Esophagus muscularis mucosa (tissue), 4 donors: ENCODE measurements around the gene C19orf47. TPM values are rescaled to one million over a fixed set of nuclear protein-coding genes. Genes with fewer than 3 reads are reported as not detected.
"Not testable (repeated sequence)": the region's sequence is repeated elsewhere in the genome, so short reads cannot be mapped to it uniquely, and the experiment has no call there.

Source experiments
- DNase-seq: peaks from one replicate; pipeline ENCODE4 v3.0.0-alpha.2; 2017; ENCODE audit errors: extremely low spot score
- H3K27ac ChIP-seq, 4 donors: fragments of 200-600 bp; sonication (generic); replicated peaks in 1 of 4; 1 replicate in 3 of 4; 2 replicates in 1 of 4; pipeline ENCODE4 v1.5.1; 2016 to 2019; ENCODE audit warnings: mild to moderate bottlenecking in 1 of 4
- H3K27me3 ChIP-seq, 4 donors: fragments of 200-600 bp; sonication (generic); one replicate each; pipeline versions ENCODE4 v1.5.1 to v1.6.0; 2016 to 2019
- H3K36me3 ChIP-seq, 4 donors: fragments of 200-600 bp; sonication (generic); one replicate each; pipeline ENCODE4 v1.5.1; 2016 to 2019
- H3K4me1 ChIP-seq, 4 donors: fragments of 200-600 bp; sonication (generic); one replicate each; pipeline ENCODE4 v1.5.1; 2016 to 2019
- H3K4me3 ChIP-seq, 4 donors: fragments of 200-600 bp; sonication (generic); 1 replicate in 2 of 4; 2 replicates in 2 of 4; pipeline ENCODE4 v1.5.1; 2016 to 2019; ENCODE audit warnings: mild to moderate bottlenecking in 4 of 4, moderate library complexity in 1 of 4
- H3K9me3 ChIP-seq, 4 donors: fragments of 200-600 bp; sonication (generic); 1 replicate in 3 of 4; 2 replicates in 1 of 4; pipeline ENCODE4 v1.5.1; 2016 to 2019
- EP300 ChIP-seq: sonication (generic); formaldehyde crosslinking; IDR thresholded peaks from one replicate; pipeline ENCODE4 v1.6.1; 2017; ENCODE audit warnings: antibody characterized with exemption
- POLR2A ChIP-seq: fragments of 450-650 bp; IDR thresholded peaks from one replicate; pipeline ENCODE4 v1.6.1; 2017; ENCODE audit warnings: antibody characterized with exemption, moderate library complexity, mild to moderate bottlenecking, low read depth
- POLR2AphosphoS5 ChIP-seq, 2 donors: sonication (generic); formaldehyde crosslinking; IDR thresholded peaks; one replicate each; pipeline ENCODE4 v1.6.1; 2017; ENCODE audit warnings: antibody characterized with exemption in 2 of 2
- WGBS: methylation state at CpG from one replicate; pipeline ENCODE4 v1.1.5; 2018; 5-methylcytosine and 5-hydroxymethylcytosine counted together
- intact Hi-C: fragments of 100-400 bp; cut with DNase I; formaldehyde crosslinking; loops from one replicate; pipeline ENCODE4 v1.15.1; 2023
- total RNA-seq, 4 donors: library from RNA; depleted of rRNA; stranded (reverse); fragments of >200 nt; gene quantifications; one replicate each; pipeline versions ENCODE4 v1.1.0 to v1.2.1, GENCODE V29; 2016
- TF ChIP-seq, protein P1 (sequence below), 3 experiments: fragments of 200-600 bp in 2 of 3; fragments of 450-650 bp in 1 of 3; sonication (generic) in 2 of 3; IDR thresholded peaks; one replicate each; pipeline ENCODE4 v1.5.1; 2017 to 2019; ENCODE audit warnings: antibody characterized with exemption in 3 of 3, mild to moderate bottlenecking in 2 of 3, moderate library complexity in 1 of 3

The C19orf47 gene
- total RNA-seq, 4 donors from 2014 or later, result 17.9 to 42.6 (median 26.8) TPM

DNA sequence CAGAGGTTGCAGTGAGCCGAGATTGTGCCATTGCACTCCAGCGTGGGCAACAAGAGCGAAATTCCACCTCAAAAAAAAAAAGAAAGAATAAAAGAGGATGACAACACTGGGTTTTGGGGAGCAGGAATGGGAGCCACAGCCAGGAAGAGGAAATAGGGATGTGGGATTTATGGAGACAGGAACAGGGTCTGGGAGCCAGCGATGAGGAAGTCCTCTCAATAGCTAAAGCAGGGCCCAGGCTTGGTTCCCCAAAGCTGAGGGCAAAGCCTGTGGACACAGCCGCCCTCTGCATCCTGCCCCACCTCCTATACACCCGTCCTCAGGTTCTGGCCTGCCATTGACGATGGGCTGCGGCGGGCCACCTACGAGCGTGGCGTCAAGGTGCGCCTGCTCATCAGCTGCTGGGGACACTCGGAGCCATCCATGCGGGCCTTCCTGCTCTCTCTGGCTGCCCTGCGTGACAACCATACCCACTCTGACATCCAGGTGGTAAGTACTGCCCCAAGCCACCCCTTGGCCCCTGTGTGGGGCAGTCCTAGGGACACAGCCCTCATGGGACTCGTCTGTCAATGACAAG is 28.2 kb upstream of the C19orf47 start:
- intact Hi-C loops, result no loop called here
- TF ChIP-seq, protein P1, sequence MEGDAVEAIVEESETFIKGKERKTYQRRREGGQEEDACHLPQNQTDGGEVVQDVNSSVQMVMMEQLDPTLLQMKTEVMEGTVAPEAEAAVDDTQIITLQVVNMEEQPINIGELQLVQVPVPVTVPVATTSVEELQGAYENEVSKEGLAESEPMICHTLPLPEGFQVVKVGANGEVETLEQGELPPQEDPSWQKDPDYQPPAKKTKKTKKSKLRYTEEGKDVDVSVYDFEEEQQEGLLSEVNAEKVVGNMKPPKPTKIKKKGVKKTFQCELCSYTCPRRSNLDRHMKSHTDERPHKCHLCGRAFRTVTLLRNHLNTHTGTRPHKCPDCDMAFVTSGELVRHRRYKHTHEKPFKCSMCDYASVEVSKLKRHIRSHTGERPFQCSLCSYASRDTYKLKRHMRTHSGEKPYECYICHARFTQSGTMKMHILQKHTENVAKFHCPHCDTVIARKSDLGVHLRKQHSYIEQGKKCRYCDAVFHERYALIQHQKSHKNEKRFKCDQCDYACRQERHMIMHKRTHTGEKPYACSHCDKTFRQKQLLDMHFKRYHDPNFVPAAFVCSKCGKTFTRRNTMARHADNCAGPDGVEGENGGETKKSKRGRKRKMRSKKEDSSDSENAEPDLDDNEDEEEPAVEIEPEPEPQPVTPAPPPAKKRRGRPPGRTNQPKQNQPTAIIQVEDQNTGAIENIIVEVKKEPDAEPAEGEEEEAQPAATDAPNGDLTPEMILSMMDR (IDR thresholded peaks at IDR 0.05), result no peak
- TF ChIP-seq POLR2A, result no peak
- TF ChIP-seq POLR2AphosphoS5 (IDR thresholded peaks at IDR 0.05), result no peak
- no peak for TF ChIP-seq EP300
- Histone ChIP-seq H3K9me3 (no peaks in the 10 kb centered on the region), H3K4me1 (no peaks in the 10 kb centered on the region), H3K27ac (no peak overlapping the region), H3K36me3 (peaks cover 23 to 98% (median 91%) of the 10 kb centered on the region in 4 donors), H3K27me3 (no peaks in the 10 kb centered on the region), H3K4me3 (no peak overlapping the region)
- 90% methylated on average over 17 of the region's 17 CpGs for WGBS
- DNase-seq, result no peak

DNA sequence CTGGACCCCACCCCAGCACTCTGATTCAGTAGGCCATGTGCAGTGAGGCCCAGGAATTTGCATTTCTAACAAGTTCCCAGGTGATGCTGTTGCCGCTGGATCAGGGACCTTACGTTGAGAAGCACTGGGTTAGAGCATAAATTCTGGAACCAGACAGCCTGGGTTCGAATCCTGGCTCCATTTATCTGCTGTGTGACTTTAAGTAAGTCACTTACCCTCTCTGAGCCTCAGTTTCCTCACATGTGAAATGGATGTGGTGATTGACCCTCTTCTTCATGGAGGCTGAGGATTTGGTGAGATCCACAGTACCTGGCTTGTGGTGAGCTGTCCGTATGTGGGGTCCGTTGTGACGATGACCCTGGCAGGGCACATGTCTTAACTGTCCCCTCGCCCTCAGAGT is 25.9 kb upstream of the C19orf47 start:
- no peaks in the 10 kb centered on the region for H3K27me3 ChIP-seq
- no peak for TF ChIP-seq POLR2AphosphoS5 (IDR thresholded peaks at IDR 0.05)
- TF ChIP-seq POLR2A, result no peak
- TF ChIP-seq, protein P1 (IDR thresholded peaks at IDR 0.05), result no peak
- no peak for TF ChIP-seq EP300
- H3K4me3 ChIP-seq, result no peak overlapping the region
- H3K4me1 ChIP-seq, result no peaks in the 10 kb centered on the region
- H3K36me3 ChIP-seq, result peaks cover 23 to 100% (median 97%) of the 10 kb centered on the region in 4 donors
- 96% methylated on average over 7 of the region's 7 CpGs for WGBS
- no peak overlapping the region for H3K27ac ChIP-seq
- no peaks in the 10 kb centered on the region for H3K9me3 ChIP-seq
- intact Hi-C loops, result no loop called here
- DNase-seq, result no peak

DNA sequence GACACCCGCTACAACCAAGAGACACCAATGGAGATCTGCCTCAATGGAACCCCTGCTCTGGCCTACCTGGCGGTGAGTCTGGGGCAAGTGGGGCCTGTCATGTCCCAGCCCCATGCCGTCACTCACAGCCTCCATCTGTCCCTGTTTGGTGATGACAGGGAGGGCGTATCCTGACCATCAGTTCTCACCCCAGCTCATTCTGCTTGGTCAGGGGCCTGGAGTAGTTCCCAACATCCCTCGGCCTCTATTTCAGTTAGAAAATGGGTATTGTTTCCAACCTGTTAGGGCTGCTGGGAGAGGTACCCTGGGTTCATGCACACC is 23.6 kb upstream of the C19orf47 start:
- DNase-seq, result no peak
- intact Hi-C loops, result no loop called here

DNA sequence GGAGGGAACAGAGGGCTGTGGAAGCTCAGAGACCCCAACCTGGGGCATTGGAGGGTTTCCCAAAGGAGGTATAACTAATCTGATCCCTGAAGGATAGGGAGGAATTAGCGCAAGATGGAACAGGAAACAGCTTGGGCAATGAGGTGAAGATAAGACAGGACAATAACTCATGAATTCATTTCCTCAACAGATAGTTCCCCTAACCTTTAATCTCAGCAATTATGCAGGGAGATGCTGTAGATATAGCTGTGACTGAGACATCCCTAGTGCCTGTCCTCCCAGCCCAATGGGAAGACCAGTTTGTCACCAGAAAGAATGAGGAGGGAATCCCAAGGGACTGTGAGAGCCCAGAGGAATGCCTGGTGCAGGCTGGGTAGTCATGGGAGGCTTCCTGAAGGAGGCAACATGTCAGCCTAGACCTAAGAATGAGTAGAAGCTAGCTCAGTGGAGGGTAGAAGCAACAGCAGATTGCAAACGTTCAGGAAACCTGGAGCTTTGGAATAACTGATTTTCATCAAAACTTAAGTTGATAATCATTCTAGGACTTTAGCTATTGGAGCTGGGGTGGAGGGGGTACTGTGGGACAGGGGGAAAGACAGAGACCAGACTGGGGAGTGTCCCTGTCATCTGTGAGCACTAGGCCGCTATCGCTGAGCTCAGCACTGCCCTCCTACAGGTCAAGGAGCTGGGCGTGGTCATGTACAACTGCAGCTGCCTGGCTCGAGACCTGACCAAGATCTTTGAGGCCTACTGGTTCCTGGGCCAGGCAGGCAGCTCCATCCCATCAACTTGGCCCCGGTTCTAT is 23.0 kb upstream of the C19orf47 start:
- peaks cover 13 to 99% (median 96%) of the 10 kb centered on the region in 4 donors for H3K36me3 ChIP-seq
- H3K4me1 ChIP-seq, result peaks cover 0 to 9% (median 7%) of the 10 kb centered on the region in 4 donors
- TF ChIP-seq EP300, result no peak
- no peak for TF ChIP-seq POLR2A
- TF ChIP-seq, protein P1 (IDR thresholded peaks at IDR 0.05), result no peak
- no peak for TF ChIP-seq POLR2AphosphoS5 (IDR thresholded peaks at IDR 0.05)
- no peak overlapping the region for H3K4me3 ChIP-seq
- H3K27me3 ChIP-seq, result no peaks in the 10 kb centered on the region
- H3K27ac ChIP-seq, result no peak overlapping the region
- H3K9me3 ChIP-seq, result no peaks in the 10 kb centered on the region
- DNase-seq, result no peak
- intact Hi-C loops, result no loop called here
- 89% methylated on average over 5 of the region's 7 CpGs for WGBS

More for the DNA sequence above, 23.6 kb upstream of the C19orf47 start:
- Histone ChIP-seq H3K9me3 (no peaks in the 10 kb centered on the region), H3K4me3 (no peak overlapping the region), H3K27ac (no peak overlapping the region), H3K4me1 (peaks cover 0 to 3% (median 2%) of the 10 kb centered on the region in 4 donors), H3K36me3 (peaks cover 19 to 100% (median 98%) of the 10 kb centered on the region in 4 donors), H3K27me3 (no peaks in the 10 kb centered on the region)
- TF ChIP-seq EP300, result no peak
- WGBS, result 78% methylated on average over 1 of the region's 5 CpGs

DNA sequence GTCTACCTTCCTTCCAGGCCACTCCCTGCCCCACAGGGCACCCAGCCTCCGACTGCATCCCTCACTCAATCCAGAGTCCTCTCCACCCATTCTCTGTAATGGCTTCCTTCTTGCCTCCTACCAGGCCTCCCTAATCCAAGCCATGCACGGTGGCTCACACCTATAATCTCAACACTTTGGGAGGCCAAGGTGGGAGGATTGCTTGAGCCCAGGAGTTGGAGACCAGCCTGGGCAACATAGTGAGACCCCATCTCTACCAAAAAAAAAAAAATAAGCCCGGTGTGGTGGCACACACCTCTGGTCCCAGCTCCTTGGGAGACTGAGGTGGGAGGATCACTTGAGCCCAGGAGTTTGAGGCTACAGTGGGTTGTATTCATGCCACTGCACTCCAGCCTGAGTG is 22.1 kb upstream of the C19orf47 start:
- peaks cover 13 to 91% (median 87%) of the 10 kb centered on the region in 4 donors for H3K36me3 ChIP-seq
- DNase-seq, H3K27ac ChIP-seq, H3K27me3 ChIP-seq, H3K9me3 ChIP-seq, intact Hi-C loops, H3K4me3 ChIP-seq: not testable (repeated sequence)
- 95% methylated on average over 3 of the region's 3 CpGs for WGBS
- H3K4me1 ChIP-seq, result peaks cover 5 to 18% (median 17%) of the 10 kb centered on the region in 4 donors
